Panc1 (cell line): Measurements from ENCODE around the gene FAIM.
"Not testable (repeated sequence)": the region's sequence is repeated elsewhere in the genome, so short reads cannot be mapped to it uniquely, and the experiment has no call there.

ENCODE experiments used
- CTCF ChIP-seq: fragments of 450-650 bp; IDR thresholded peaks from 2 replicates; pipeline ENCODE4 v1.5.1; 2017; ENCODE audit warnings: mild to moderate bottlenecking
- POLR2AphosphoS5 ChIP-seq: IDR thresholded peaks from 2 replicates; pipeline ENCODE4 v1.6.1; 2012; ENCODE audit warnings: mild to moderate bottlenecking, low read depth, low read length, moderate library complexity
- SIN3A ChIP-seq: IDR thresholded peaks from 2 replicates; pipeline ENCODE4 v1.6.1; 2012; ENCODE audit warnings: low read depth, mild to moderate bottlenecking, low read length, moderate library complexity, borderline replicate concordance; ENCODE audit not compliant: insufficient read depth

- not testable (repeated sequence) for TF ChIP-seq CTCF, POLR2AphosphoS5, SIN3A
Measured at GRCh38 chr3:138562902-138563301, 45.7 kb upstream of the FAIM start.
